NCI-H2107 treated with DMSO at 0.1 percent for 48 hours (cell line): ENCODE measurements around the gene OAS3.
A peak's percentile ranks its signal among the peaks of the same experiment; 100 is the strongest.

Experiments
- DNase-seq: peaks from one replicate; lab custom pipeline; 2025; ENCODE audit not compliant: unreplicated experiment; lab: John Stamatoyannopoulos, UW

OAS3 gene

GRCh38 chr12:113014565-113014964 lies 76.3 kb downstream of the OAS3 start:
- no peak for DNase-seq

GRCh38 chr12:113016796-113017195 lies 78.5 kb downstream of the OAS3 start:
- no peak for DNase-seq

- peak; percentile 57 for DNase-seq
Observed at GRCh38 chr12:113019025-113019424, 80.8 kb downstream of the OAS3 start.

- no peak for DNase-seq
Observed at GRCh38 chr12:113021500-113021899, 83.2 kb downstream of the OAS3 start.
